Measurements from ENCODE around the gene PITPNC1. TPM values are rescaled to one million over a fixed set of nuclear protein-coding genes. Genes with fewer than 3 reads are reported as not detected.
A peak's percentile ranks its signal among the peaks of the same experiment; 100 is the strongest.

PITPNC1 gene
- polyA plus RNA-seq, 1 of the 3 experiments (the other 2 are of a cell fraction) = 18.4 TPM

- TF ChIP-seq IRF3 (IDR thresholded peaks at IDR 0.05; ENCODE audit: low read depth, low read length) (no peak), TAF1 (IDR thresholded peaks at IDR 0.05; ENCODE audit: borderline replicate concordance, low read depth, low read length) (no peak), MXI1 (IDR thresholded peaks at IDR 0.05; ENCODE audit: low read depth, low read length) (peak; percentile 92; the same call in 1 of the 2 replicates), USF2 (IDR thresholded peaks at IDR 0.05; ENCODE audit: borderline replicate concordance, low read depth, low read length) (no peak; the same call in 1 of the 2 replicates), YY1 (IDR thresholded peaks at IDR 0.05; ENCODE audit: low read depth) (no peak), CHD2 (IDR thresholded peaks at IDR 0.05; ENCODE audit: low read length, partially characterized antibody) (peak; percentile 93), RXRA (IDR thresholded peaks at IDR 0.05; ENCODE audit: borderline replicate concordance, low read depth) (peak; percentile 88), ELF1 (IDR thresholded peaks at IDR 0.05) (no peak), FOSL2 (IDR thresholded peaks at IDR 0.05; ENCODE audit: borderline replicate concordance, low read depth) (peak; percentile 82), SIN3A (IDR thresholded peaks at IDR 0.05; ENCODE audit: borderline replicate concordance, low read depth, low read length) (peak; percentile 64; the same call in 1 of the 2 replicates)
- TF ChIP-seq, protein P1, sequence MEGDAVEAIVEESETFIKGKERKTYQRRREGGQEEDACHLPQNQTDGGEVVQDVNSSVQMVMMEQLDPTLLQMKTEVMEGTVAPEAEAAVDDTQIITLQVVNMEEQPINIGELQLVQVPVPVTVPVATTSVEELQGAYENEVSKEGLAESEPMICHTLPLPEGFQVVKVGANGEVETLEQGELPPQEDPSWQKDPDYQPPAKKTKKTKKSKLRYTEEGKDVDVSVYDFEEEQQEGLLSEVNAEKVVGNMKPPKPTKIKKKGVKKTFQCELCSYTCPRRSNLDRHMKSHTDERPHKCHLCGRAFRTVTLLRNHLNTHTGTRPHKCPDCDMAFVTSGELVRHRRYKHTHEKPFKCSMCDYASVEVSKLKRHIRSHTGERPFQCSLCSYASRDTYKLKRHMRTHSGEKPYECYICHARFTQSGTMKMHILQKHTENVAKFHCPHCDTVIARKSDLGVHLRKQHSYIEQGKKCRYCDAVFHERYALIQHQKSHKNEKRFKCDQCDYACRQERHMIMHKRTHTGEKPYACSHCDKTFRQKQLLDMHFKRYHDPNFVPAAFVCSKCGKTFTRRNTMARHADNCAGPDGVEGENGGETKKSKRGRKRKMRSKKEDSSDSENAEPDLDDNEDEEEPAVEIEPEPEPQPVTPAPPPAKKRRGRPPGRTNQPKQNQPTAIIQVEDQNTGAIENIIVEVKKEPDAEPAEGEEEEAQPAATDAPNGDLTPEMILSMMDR (IDR thresholded peaks at IDR 0.05) = no peak
- TF ChIP-seq, protein P2, sequence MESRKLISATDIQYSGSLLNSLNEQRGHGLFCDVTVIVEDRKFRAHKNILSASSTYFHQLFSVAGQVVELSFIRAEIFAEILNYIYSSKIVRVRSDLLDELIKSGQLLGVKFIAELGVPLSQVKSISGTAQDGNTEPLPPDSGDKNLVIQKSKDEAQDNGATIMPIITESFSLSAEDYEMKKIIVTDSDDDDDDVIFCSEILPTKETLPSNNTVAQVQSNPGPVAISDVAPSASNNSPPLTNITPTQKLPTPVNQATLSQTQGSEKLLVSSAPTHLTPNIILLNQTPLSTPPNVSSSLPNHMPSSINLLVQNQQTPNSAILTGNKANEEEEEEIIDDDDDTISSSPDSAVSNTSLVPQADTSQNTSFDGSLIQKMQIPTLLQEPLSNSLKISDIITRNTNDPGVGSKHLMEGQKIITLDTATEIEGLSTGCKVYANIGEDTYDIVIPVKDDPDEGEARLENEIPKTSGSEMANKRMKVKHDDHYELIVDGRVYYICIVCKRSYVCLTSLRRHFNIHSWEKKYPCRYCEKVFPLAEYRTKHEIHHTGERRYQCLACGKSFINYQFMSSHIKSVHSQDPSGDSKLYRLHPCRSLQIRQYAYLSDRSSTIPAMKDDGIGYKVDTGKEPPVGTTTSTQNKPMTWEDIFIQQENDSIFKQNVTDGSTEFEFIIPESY (IDR thresholded peaks at IDR 0.05; ENCODE audit: borderline replicate concordance, low read depth) = 0 out of 2 replicates have a peak, but pooled peaks have one; percentile 13
- TF ChIP-seq, protein P3, sequence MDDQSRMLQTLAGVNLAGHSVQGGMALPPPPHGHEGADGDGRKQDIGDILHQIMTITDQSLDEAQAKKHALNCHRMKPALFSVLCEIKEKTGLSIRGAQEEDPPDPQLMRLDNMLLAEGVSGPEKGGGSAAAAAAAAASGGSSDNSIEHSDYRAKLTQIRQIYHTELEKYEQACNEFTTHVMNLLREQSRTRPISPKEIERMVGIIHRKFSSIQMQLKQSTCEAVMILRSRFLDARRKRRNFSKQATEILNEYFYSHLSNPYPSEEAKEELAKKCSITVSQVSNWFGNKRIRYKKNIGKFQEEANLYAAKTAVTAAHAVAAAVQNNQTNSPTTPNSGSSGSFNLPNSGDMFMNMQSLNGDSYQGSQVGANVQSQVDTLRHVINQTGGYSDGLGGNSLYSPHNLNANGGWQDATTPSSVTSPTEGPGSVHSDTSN (IDR thresholded peaks at IDR 0.05) = peak; percentile 88
These were observed 114.1 kb downstream of the PITPNC1 start (continued) for GRCh38 chr17:67491009-67491680.
